Astrocyte of the cerebellum (primary cell): ENCODE results near the gene SESN1.

Experiments used
- DNase-seq: peaks from one replicate; pipeline ENCODE4 v3.0.0-alpha.2; 2011; ENCODE audit warnings: low read depth
- H3K4me3 ChIP-seq: 2 replicates; pipeline ENCODE4 v1.5.1; 2011; ENCODE audit warnings: mild to moderate bottlenecking, low read depth, low read length, moderate library complexity
- in situ Hi-C: cut with HindIII; loops from 2 replicates; pipeline ENCODE4 v1.10.0; 2017; ENCODE audit warnings: low sequenced_read_pairs
- TF ChIP-seq, protein P1 (sequence below): IDR thresholded peaks from 2 replicates; pipeline ENCODE4 v1.5.1; 2012; ENCODE audit warnings: low read length, low read depth, moderate library complexity, mild to moderate bottlenecking; ENCODE audit errors: missing control alignments

SESN1 gene

DNA sequence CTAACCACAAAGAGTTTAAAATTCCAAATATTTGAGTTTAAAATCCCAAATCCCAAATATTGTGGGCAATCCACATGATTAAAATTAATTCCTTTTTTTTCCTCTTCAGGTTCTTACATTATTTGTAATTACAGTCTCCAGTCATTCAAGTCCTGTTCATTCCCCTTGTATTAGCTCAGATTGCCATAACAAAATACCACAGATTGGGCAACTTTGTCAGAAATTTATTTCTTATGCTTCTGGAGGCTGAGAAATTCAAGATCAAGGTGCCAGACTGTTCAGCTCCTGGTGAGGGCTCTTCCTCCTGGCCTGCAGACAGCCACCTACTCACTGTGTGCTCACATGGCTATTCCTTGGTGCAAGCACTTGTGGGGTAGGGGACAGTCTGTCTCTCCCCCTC lies 141.0 kb downstream of the SESN1 start:
- in situ Hi-C loops, result no loop called here
- TF ChIP-seq, protein P1, sequence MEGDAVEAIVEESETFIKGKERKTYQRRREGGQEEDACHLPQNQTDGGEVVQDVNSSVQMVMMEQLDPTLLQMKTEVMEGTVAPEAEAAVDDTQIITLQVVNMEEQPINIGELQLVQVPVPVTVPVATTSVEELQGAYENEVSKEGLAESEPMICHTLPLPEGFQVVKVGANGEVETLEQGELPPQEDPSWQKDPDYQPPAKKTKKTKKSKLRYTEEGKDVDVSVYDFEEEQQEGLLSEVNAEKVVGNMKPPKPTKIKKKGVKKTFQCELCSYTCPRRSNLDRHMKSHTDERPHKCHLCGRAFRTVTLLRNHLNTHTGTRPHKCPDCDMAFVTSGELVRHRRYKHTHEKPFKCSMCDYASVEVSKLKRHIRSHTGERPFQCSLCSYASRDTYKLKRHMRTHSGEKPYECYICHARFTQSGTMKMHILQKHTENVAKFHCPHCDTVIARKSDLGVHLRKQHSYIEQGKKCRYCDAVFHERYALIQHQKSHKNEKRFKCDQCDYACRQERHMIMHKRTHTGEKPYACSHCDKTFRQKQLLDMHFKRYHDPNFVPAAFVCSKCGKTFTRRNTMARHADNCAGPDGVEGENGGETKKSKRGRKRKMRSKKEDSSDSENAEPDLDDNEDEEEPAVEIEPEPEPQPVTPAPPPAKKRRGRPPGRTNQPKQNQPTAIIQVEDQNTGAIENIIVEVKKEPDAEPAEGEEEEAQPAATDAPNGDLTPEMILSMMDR, result no peak
- no peak for DNase-seq
- no peak overlapping the region for H3K4me3 ChIP-seq

DNA sequence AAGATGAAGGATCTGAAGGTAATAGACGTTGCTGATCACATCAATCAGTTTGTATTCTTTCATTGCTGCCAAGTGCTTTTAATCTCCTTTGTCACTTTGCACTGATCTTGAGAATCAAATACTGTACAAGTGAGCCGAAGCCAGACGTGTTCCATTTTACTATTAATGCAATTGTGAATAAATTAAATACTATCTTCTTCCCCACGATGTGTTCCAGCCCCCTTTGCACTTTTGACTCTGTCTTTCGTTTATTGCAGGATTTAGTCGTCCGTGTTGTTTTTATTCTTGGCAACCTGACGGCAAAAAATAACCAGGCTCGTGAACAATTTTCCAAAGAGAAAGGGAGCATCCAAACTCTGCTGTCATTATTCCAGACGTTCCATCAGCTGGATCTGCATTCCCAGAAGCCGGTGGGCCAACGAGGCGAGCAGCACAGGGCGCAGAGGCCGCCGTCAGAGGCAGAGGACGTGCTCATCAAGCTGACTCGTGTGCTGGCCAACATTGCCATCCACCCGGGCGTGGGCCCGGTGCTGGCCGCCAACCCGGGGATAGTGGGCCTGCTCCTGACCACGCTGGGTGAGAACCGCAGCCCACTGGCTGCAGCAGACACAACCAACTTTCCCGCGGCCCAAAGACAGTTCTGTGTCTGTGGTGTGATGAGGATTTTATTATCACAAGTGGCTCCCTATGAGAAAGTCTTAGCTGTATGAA lies 141.7 kb downstream of the SESN1 start:
- TF ChIP-seq, protein P1, result no peak
- H3K4me3 ChIP-seq, result no peak overlapping the region
- DNase-seq, result no peak
- in situ Hi-C loops, result no loop called here

DNA sequence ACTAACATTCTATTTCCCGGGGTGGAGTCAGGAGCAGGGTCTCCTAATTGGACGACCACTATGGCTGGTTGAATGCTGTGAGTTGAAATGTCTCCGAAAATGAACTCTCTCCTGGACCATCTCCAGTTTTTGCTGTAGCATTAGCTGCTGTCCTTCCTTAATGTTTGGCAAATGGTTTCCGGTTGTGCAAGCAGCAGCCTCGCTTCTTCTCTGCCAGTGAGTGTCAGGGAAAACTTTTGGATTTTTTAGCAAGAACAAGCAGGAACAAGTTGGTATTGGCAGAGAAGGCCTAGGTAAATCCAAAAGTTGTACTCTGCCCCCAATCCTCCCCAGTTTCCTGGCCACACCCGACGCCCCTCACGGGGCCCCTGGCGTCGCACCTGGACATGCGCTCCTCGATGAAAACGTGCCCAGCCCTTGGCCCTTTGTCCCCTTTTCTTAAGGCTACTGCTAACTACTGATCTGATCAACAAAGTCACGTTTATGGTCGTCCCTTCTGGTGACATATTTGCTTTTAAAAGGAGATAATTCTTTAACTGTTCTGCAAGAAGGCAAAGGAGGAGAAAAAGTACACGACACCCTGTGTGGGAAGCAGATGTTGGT lies 143.2 kb downstream of the SESN1 start:
- in situ Hi-C loops, result no loop called here
- DNase-seq, result no peak
- TF ChIP-seq, protein P1, result no peak

DNA sequence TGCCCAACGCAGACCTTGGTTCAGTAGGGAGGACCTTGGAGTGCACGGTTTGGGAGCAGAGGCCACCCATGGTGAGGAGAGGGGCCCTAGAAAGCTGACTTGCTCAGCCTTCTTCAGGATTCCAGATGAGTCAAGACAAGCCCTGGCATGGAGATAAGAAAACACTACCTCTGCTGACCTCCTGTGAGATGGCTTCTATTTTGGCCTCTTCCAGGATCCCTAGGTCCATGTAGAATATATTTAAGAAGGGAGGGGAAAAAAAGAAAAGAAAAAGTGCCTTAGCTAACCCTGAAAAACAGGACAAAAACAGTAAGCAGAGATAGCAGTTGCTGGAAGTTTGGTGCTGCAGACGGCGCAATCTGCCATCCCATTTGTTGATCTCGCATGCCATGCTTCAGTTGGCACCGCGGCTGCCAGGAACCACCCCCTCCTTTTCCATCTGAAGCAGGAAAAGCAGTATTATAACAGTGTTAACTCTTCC lies 146.4 kb downstream of the SESN1 start:
- no peak overlapping the region for H3K4me3 ChIP-seq
- TF ChIP-seq, protein P1, result no peak
- in situ Hi-C loops, result no loop called here

More for the DNA sequence above, 143.2 kb downstream of the SESN1 start:
- H3K4me3 ChIP-seq, result no peak overlapping the region

DNA sequence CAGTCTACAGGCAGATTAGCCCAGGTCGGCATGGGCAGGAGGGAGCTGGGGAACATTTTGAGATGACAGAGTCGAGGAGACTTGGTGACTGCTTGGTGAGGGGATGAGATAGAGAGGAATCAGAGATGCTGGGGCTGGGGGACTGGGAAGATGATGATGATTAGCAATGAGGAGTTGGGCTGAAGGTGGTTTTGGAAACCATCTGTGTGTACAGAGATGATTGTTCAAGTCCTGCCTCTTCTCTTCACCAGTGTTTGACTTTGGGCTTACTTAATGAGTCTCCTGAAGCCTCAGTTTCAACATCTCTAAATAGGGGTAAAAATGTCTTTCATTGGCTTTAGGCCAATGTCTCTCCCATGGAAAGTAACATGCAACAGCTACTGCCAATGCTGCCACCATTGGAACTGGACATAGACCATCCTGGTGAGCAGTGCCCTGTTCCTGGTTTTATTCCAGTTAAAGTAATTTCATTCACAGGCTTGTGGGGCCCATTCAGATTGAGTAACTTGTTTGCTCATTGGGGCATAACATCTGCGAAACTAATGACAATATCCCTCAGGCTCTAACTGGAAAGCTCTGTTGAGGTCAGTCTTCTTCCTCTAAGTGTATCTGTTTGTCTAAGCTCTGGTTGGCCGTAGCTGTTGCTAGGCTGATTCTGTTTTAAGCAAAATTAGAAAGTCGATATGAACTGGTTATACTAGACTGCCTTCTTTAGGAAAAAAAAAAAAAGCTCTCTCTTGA lies 147.4 kb downstream of the SESN1 start:
- peak; percentile 70 for DNase-seq
- in situ Hi-C loops, result no loop called here
- TF ChIP-seq, protein P1, result no peak
- no peak overlapping the region for H3K4me3 ChIP-seq

More for the DNA sequence above, 146.4 kb downstream of the SESN1 start:
- no peak for DNase-seq

DNA sequence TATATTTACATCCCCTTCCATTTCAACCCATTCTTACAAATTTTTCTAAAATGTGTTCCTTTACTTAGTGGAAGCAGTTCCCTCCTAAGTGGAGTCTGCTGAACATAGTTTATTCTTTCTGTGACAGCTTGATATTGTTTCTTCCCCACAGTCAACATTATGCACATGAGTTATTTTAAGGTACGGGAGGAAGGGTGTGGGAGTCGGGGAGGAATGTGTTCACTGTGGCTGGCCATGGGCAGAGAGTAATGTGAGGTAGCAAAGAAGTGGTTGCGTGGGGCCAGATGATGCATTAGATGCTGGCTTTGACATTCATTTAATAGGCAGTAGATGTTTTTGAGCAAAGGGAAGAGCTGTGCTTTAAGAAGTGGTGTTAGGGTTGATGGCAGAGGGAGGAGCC lies 148.0 kb downstream of the SESN1 start:
- DNase-seq, result peak; percentile 50
- TF ChIP-seq, protein P1, result no peak
- no peak overlapping the region for H3K4me3 ChIP-seq
- in situ Hi-C loops, result no loop called here
